Smooth muscle cell (in vitro differentiated cells): Measurements from ENCODE around the gene HEPH. TPM values are rescaled to one million over a fixed set of nuclear protein-coding genes. Genes with fewer than 3 reads are reported as not detected.

Source experiments
- DNase-seq: peaks from one replicate; lab custom pipeline; 2025; ENCODE audit not compliant: unreplicated experiment; lab: John Stamatoyannopoulos, UW
- H2AFZ ChIP-seq: fragments of 200-600 bp; sonication (generic); 2 replicates; pipeline ENCODE4 v1.6.0; 2016; ENCODE audit warnings: antibody characterized with exemption, low read depth, mild to moderate bottlenecking
- H3F3A ChIP-seq: fragments of 200-600 bp; sonication (generic); 2 replicates; pipeline ENCODE4 v1.6.0; 2017; ENCODE audit warnings: antibody characterized with exemption, low read depth
- H3K27ac ChIP-seq: fragments of 200-600 bp; sonication (generic); 2 replicates; pipeline ENCODE4 v1.5.1; 2016; ENCODE audit warnings: low read depth, mild to moderate bottlenecking
- H3K27me3 ChIP-seq: fragments of 200-600 bp; sonication (generic); 2 replicates; pipeline ENCODE4 v1.6.1; 2016; ENCODE audit warnings: low read depth, mild to moderate bottlenecking
- H3K36me3 ChIP-seq: fragments of 200-600 bp; sonication (generic); 2 replicates; pipeline ENCODE4 v1.5.1; 2016; ENCODE audit warnings: low read depth
- H3K4me1 ChIP-seq: fragments of 200-600 bp; sonication (generic); 2 replicates; pipeline ENCODE4 v1.5.1; 2016; ENCODE audit warnings: low read depth
- H3K4me2 ChIP-seq: fragments of 200-600 bp; sonication (generic); 2 replicates; pipeline ENCODE4 v1.6.0; 2016; ENCODE audit warnings: mild to moderate bottlenecking
- H3K4me3 ChIP-seq: fragments of 200-600 bp; sonication (generic); 2 replicates; pipeline ENCODE4 v1.5.1; 2016; ENCODE audit warnings: mild to moderate bottlenecking
- H3K79me2 ChIP-seq: fragments of 200-600 bp; sonication (generic); 2 replicates; pipeline ENCODE4 v1.6.0; 2016; ENCODE audit warnings: low read depth, mild to moderate bottlenecking
- H3K9ac ChIP-seq: fragments of 200-600 bp; sonication (generic); 2 replicates; pipeline ENCODE4 v1.6.0; 2016; ENCODE audit warnings: low read depth
- H3K9me3 ChIP-seq: fragments of 200-600 bp; sonication (generic); replicated peaks from 2 replicates; pipeline ENCODE4 v1.5.1; 2016; ENCODE audit warnings: low read depth
- H4K20me1 ChIP-seq: fragments of 200-600 bp; sonication (generic); 2 replicates; pipeline ENCODE4 v1.6.0; 2016; ENCODE audit warnings: low read depth
- CTCF ChIP-seq: fragments of 200-600 bp; sonication (generic); IDR thresholded peaks from 2 replicates; pipeline ENCODE4 v1.5.1; 2017; ENCODE audit warnings: borderline replicate concordance, mild to moderate bottlenecking, antibody characterized with exemption; ENCODE audit not compliant: insufficient read depth, poor library complexity, severe bottlenecking
- WGBS: methylation state at CpG from one replicate; pipeline ENCODE4 v1.1.7; 2016; ENCODE audit warnings: low lambda C conversion rate; 5-methylcytosine and 5-hydroxymethylcytosine counted together
- polyA plus RNA-seq: library from polyadenylated mRNA; unstranded; fragments of >200 nt; fragmentation: Nextera tagmentation; extraction: Ambion mirVana; gene quantifications from 2 replicates; pipeline ENCODE4 v1.2.1, GENCODE V29; 2016
- total RNA-seq: library from RNA; depleted of rRNA; stranded (reverse); fragments of >200 nt; gene quantifications from 2 replicates; pipeline ENCODE4 v1.2.3, GENCODE V29; 2014

HEPH gene
- total and polyA plus RNA-seq, 2 experiments from 2014 or later = 36.1 to 46.9 TPM

DNA sequence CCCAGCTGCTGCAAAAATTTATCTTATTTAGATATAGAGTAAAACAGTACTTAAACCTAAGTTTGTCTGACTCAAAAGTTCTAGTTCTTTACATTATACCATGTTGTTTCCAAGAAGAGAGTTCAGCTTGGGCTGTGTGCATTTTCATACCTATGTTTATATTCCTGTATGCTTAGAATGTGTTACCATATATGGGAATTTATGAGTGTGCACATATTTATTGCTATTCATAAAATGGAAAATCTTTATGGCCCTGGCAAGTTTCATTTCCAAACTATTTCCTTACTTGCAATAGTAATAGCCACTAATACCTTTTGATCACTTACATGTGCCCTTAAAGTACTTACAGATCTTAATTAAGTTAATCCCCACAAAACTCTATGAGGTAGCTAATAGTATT lies 2.6 kb downstream of the HEPH start:
- H4K20me1 ChIP-seq = no peaks in the 10 kb centered on the region
- H3K27me3 ChIP-seq = no peaks in the 10 kb centered on the region
- no peaks in the 10 kb centered on the region for H3K9me3 ChIP-seq
- no peak overlapping the region for H2AFZ ChIP-seq
- TF ChIP-seq CTCF = no peak
- DNase-seq = no peak
- H3K4me1 ChIP-seq = no peaks in the 10 kb centered on the region
- no peak overlapping the region for H3K27ac ChIP-seq
- no peak overlapping the region for H3K4me3 ChIP-seq
- no peak overlapping the region for H3K9ac ChIP-seq
- no peaks in the 10 kb centered on the region for H3F3A ChIP-seq
- no peaks in the 10 kb centered on the region for H3K36me3 ChIP-seq
- no peak overlapping the region for H3K4me2 ChIP-seq
- peaks cover 8% of the 10 kb centered on the region for H3K79me2 ChIP-seq

DNA sequence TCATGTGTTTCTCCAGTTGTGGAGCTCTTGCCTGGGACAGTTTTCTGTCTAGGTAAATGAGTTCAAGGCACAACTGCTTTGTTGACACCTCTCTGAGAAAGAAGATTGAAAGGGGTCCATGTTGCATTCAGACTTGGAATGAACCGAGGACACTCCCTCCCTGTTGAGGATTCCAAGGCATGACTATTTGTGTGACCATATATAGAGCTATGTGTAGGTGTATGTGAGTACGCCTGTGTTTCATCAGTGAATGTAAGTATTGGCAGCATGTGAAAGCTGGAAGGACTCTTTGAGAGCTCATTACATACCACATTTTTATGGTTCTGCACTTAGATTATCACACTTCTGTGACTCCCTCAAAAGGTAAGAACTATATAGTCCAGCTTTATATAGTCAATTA lies 3.4 kb downstream of the HEPH start:
- no peaks in the 10 kb centered on the region for H3K4me1 ChIP-seq
- no peak overlapping the region for H3K4me3 ChIP-seq
- no peaks in the 10 kb centered on the region for H3K36me3 ChIP-seq
- H3K9me3 ChIP-seq = no peaks in the 10 kb centered on the region
- TF ChIP-seq CTCF = no peak
- DNase-seq = no peak
- H2AFZ ChIP-seq = no peak overlapping the region
- peaks cover 8% of the 10 kb centered on the region for H3K79me2 ChIP-seq
- no peak overlapping the region for H3K9ac ChIP-seq
- no peaks in the 10 kb centered on the region for H4K20me1 ChIP-seq
- WGBS = 39% methylated on average over 2 of the region's 2 CpGs
- H3K27me3 ChIP-seq = no peaks in the 10 kb centered on the region
- H3K27ac ChIP-seq = no peak overlapping the region
- H3K4me2 ChIP-seq = no peak overlapping the region
- H3F3A ChIP-seq = no peaks in the 10 kb centered on the region

DNA sequence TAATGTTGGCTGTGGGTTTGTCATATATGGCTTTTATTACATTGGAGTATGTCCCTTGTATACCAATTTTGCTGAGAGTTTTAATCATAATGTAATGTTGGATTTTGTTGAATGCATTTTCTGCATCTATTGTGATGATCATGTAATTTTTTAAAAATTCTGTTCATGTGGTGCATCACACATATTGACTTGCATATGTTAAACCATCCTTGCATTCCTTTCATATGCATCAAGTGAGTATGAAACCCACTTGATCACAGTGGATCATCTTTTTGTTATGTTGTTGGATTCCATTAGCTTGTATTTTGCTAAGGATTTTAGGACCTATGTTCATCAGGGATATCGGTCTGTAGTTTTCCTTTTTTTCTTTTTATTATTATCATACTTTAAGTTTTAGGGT lies 12.1 kb downstream of the HEPH start:
- Histone ChIP-seq H3K79me2 (no peaks in the 10 kb centered on the region), H4K20me1 (no peaks in the 10 kb centered on the region), H3K4me2 (no peak overlapping the region), H3K4me3 (no peak overlapping the region), H3K27me3 (no peaks in the 10 kb centered on the region), H2AFZ (no peak overlapping the region), H3K9me3 (peaks cover 29% of the 10 kb centered on the region), H3K9ac (no peak overlapping the region), H3F3A (no peaks in the 10 kb centered on the region), H3K27ac (no peak overlapping the region), H3K36me3 (no peaks in the 10 kb centered on the region), H3K4me1 (no peaks in the 10 kb centered on the region)
- WGBS = 93% methylated on average over 1 of the region's 1 CpG
- DNase-seq = no peak
- TF ChIP-seq CTCF = no peak

DNA sequence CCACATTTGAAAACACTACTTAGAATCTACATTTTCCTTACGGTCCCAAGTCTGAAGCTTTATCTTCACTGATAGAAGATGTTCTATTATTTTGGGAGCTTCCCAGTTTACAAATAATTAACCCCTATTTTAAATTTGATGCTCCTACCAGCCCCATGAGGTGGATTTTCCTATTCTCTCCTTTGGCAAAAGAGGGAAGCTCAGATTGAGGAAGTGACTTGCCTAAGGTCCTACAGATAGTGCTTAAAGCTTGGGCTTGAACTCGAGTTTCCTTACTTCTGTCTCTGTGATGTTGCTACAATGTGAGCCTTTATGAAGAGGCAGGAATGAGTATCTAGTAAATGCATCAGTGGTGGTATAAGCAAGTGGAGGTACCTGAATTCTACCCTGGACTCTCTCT lies 27.5 kb downstream of the HEPH start:
- H2AFZ ChIP-seq = no peak overlapping the region
- no peak overlapping the region for H3K4me2 ChIP-seq
- H3K36me3 ChIP-seq = no peaks in the 10 kb centered on the region
- H3K27me3 ChIP-seq = no peaks in the 10 kb centered on the region
- no peaks in the 10 kb centered on the region for H3K9me3 ChIP-seq
- 70% methylated on average over 2 of the region's 2 CpGs for WGBS
- no peak overlapping the region for H3K9ac ChIP-seq
- DNase-seq = no peak
- TF ChIP-seq CTCF = no peak
- H3K4me3 ChIP-seq = no peak overlapping the region
- H3K79me2 ChIP-seq = no peaks in the 10 kb centered on the region
- no peaks in the 10 kb centered on the region for H4K20me1 ChIP-seq
- no peaks in the 10 kb centered on the region for H3F3A ChIP-seq
- H3K27ac ChIP-seq = no peak overlapping the region
- H3K4me1 ChIP-seq = no peaks in the 10 kb centered on the region
